ENCODE data around the gene GP1BB. TPM values are rescaled to one million over a fixed set of nuclear protein-coding genes. Genes with fewer than 3 reads are reported as not detected.

The GP1BB gene
- polyA plus RNA-seq, 1 donor from 2014 or later: 42.0 TPM

- no peak for TF ChIP-seq RAD21 (conservative IDR thresholded peaks at IDR 0.05)
- TF ChIP-seq EZH2 (IDR thresholded peaks at IDR 0.05; ENCODE audit: borderline replicate concordance, insufficient read depth, low read length, poor library complexity, severe bottlenecking): no peak
- TF ChIP-seq, protein P1, sequence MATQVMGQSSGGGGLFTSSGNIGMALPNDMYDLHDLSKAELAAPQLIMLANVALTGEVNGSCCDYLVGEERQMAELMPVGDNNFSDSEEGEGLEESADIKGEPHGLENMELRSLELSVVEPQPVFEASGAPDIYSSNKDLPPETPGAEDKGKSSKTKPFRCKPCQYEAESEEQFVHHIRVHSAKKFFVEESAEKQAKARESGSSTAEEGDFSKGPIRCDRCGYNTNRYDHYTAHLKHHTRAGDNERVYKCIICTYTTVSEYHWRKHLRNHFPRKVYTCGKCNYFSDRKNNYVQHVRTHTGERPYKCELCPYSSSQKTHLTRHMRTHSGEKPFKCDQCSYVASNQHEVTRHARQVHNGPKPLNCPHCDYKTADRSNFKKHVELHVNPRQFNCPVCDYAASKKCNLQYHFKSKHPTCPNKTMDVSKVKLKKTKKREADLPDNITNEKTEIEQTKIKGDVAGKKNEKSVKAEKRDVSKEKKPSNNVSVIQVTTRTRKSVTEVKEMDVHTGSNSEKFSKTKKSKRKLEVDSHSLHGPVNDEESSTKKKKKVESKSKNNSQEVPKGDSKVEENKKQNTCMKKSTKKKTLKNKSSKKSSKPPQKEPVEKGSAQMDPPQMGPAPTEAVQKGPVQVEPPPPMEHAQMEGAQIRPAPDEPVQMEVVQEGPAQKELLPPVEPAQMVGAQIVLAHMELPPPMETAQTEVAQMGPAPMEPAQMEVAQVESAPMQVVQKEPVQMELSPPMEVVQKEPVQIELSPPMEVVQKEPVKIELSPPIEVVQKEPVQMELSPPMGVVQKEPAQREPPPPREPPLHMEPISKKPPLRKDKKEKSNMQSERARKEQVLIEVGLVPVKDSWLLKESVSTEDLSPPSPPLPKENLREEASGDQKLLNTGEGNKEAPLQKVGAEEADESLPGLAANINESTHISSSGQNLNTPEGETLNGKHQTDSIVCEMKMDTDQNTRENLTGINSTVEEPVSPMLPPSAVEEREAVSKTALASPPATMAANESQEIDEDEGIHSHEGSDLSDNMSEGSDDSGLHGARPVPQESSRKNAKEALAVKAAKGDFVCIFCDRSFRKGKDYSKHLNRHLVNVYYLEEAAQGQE (IDR thresholded peaks at IDR 0.05; ENCODE audit: borderline replicate concordance): no peak
- no peak for TF ChIP-seq TAF1 (IDR thresholded peaks at IDR 0.05; ENCODE audit: low read depth)
- TF ChIP-seq MXI1 (conservative IDR thresholded peaks at IDR 0.05; ENCODE audit: poor library complexity, severe bottlenecking): no peak
- TF ChIP-seq EP300 (conservative IDR thresholded peaks at IDR 0.05; ENCODE audit: poor library complexity, severe bottlenecking): no peak
- TF ChIP-seq SMC3 (conservative IDR thresholded peaks at IDR 0.05; ENCODE audit: poor library complexity): no peak
- no peak for TF ChIP-seq POLR2AphosphoS5 (IDR thresholded peaks at IDR 0.05)
- no peak for TF ChIP-seq CTCF (IDR thresholded peaks at IDR 0.05; ENCODE audit: poor library complexity, severe bottlenecking)
- Histone ChIP-seq H3F3A (ENCODE audit: insufficient read depth, low read length, poor library complexity, severe bottlenecking) (no peaks in the 10 kb centered on the region), H3K4me3 (ENCODE audit: low read length) (no peak overlapping the region), H3K9me2 (ENCODE audit: insufficient read depth, low read length) (no peaks in the 10 kb centered on the region), H3K9me3 (ENCODE audit: low read length) (no peaks in the 10 kb centered on the region), H3K79me2 (replicated peaks; ENCODE audit: insufficient read depth, low read length) (no peaks in the 10 kb centered on the region), H3K27me3 (ENCODE audit: insufficient read depth, low read depth, low read length) (peaks cover 42% of the 10 kb centered on the region), H3K9ac (ENCODE audit: low read length) (no peak overlapping the region), H3K36me3 (ENCODE audit: insufficient read depth, low read length) (no peaks in the 10 kb centered on the region), H2AFZ (ENCODE audit: low read depth, low read length) (no peak overlapping the region), H3K4me2 (ENCODE audit: low read length) (no peak overlapping the region), H4K20me1 (ENCODE audit: insufficient read depth) (no peaks in the 10 kb centered on the region), H3K27ac (ENCODE audit: low read length) (no peak overlapping the region)
These were observed 49.0 kb downstream of the GP1BB start for GRCh38 chr22:19772422-19772672.

DNA sequence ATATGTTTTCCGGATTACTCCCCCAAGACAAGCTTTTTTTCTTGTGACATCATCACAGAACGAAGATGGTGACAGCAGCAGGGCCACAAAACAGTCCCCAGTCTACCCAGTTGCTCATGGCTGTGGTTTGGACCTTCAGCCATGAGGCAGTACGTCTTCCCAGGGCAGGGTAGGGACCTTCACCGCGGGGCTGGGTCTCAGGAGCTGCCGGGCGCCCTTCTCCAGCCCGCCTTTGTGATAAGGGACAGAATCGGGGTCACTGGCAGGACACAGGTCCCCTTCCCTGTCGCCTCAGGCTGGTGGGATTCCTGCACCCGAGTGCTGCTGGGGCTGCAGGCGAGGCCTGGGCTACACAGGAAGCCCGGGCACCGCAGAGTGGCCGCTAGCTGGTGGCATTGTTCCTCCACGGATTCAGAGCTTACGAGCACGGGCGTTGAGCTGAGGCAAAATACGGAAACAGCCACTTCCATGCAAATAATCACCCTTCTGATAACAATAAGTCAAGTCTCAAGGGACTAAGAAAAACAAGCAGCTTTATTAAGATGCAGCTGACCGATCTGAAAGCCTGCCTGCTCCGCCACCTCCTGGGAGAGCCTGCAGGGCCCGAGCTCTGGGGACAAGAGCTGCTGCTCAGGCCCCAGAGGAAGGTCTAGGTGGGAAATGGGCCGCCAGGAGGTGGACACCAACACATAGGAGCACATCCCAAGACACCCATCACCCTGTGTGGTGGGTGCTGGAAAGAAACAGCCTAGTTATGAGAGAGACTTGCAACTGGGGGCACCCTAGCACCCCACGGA, 49.5 kb downstream of the GP1BB start:
- Histone ChIP-seq H2AFZ (ENCODE audit: low read depth, low read length) (no peak overlapping the region), H3K9me3 (ENCODE audit: low read length) (no peaks in the 10 kb centered on the region), H3K79me2 (replicated peaks; ENCODE audit: insufficient read depth, low read length) (no peaks in the 10 kb centered on the region), H3K9ac (ENCODE audit: low read length) (no peak overlapping the region), H3K27ac (ENCODE audit: low read length) (no peak overlapping the region), H3K4me3 (ENCODE audit: low read length) (no peak overlapping the region), H3K4me2 (ENCODE audit: low read length) (no peak overlapping the region), H4K20me1 (ENCODE audit: insufficient read depth) (no peaks in the 10 kb centered on the region), H3K27me3 (ENCODE audit: insufficient read depth, low read depth, low read length) (peaks cover 36% of the 10 kb centered on the region), H3F3A (ENCODE audit: insufficient read depth, low read length, poor library complexity, severe bottlenecking) (no peaks in the 10 kb centered on the region), H3K9me2 (ENCODE audit: insufficient read depth, low read length) (no peaks in the 10 kb centered on the region), H3K36me3 (ENCODE audit: insufficient read depth, low read length) (no peaks in the 10 kb centered on the region)
- TF ChIP-seq SMC3 (conservative IDR thresholded peaks at IDR 0.05; ENCODE audit: poor library complexity) (no peak), CTCF (IDR thresholded peaks at IDR 0.05; ENCODE audit: poor library complexity, severe bottlenecking) (no peak), EZH2 (IDR thresholded peaks at IDR 0.05; ENCODE audit: borderline replicate concordance, insufficient read depth, low read length, poor library complexity, severe bottlenecking) (no peak), RAD21 (conservative IDR thresholded peaks at IDR 0.05) (no peak), POLR2AphosphoS5 (IDR thresholded peaks at IDR 0.05) (no peak), EP300 (conservative IDR thresholded peaks at IDR 0.05; ENCODE audit: poor library complexity, severe bottlenecking) (no peak), TAF1 (IDR thresholded peaks at IDR 0.05; ENCODE audit: low read depth) (no peak), MXI1 (conservative IDR thresholded peaks at IDR 0.05; ENCODE audit: poor library complexity, severe bottlenecking) (no peak)
- TF ChIP-seq, protein P1 (IDR thresholded peaks at IDR 0.05; ENCODE audit: borderline replicate concordance): no peak
